HepG2 (cell line): ENCODE measurements around the gene VIT. TPM values are rescaled to one million over a fixed set of nuclear protein-coding genes. Genes with fewer than 3 reads are reported as not detected.

Experiments
- ATAC-seq: fragments of 200-7000 bp; cut with Tn5 transposase; 3 replicates; pipeline ENCODE4 v1.9.1; 2020; ENCODE audit warnings: mild to moderate bottlenecking, moderate library complexity
- BruUV-seq: library from RNA; stranded (reverse); fragments of 400-500 nt; replicated peaks from 2 replicates; lab custom pipeline; 2021; lab: Mats Ljungman, UMichigan
- CTCF ChIA-PET: fragments of 300-600 bp; formaldehyde crosslinking; extraction: SDS; loops from one replicate; lab custom pipeline; 2021; ENCODE audit warnings: low total read pairs, inconsistent platforms, low intra/inter-chr PET ratio; lab: Yijun Ruan, JAX
- POLR2A ChIA-PET: fragments of 350-600 bp; sonication (Branson Sonifier 250); formaldehyde crosslinking; loops from one replicate; lab custom pipeline; 2020; ENCODE audit warnings: antibody characterized with exemption, inconsistent platforms; lab: Yijun Ruan, JAX
- DNase-seq: peaks from one replicate; pipeline ENCODE4 v3.0.0-alpha.2; 2015; ENCODE audit warnings: low spot score
- FAIRE-seq: peaks from 3 replicates; lab custom pipeline; 2011; peaks lifted over from hg19 to GRCh38; lab: Jason Lieb, UNC
- H2AFZ ChIP-seq: one replicate; pipeline ENCODE4 v1.6.1; 2011; ENCODE audit warnings: low read length, inconsistent platforms
- H3K27ac ChIP-seq: fragments of 300-600 bp; 3 replicates; pipeline ENCODE4 v1.8.0; 2011; ENCODE audit warnings: mixed run types, mild to moderate bottlenecking, mixed read lengths, low read length, inconsistent platforms; ENCODE audit not compliant: insufficient read depth; ENCODE audit errors: extremely low read length
- H3K27me3 ChIP-seq, 2 experiments: fragments of 200-600 bp in 1 of 2; 2 replicates in 1 of 2; 3 replicates in 1 of 2; pipeline versions ENCODE4 v1.6.0 to v1.8.0; 2011; ENCODE audit warnings: low read length in 2 of 2, mild to moderate bottlenecking in 2 of 2, moderate library complexity in 2 of 2, inconsistent platforms in 1 of 2; ENCODE audit not compliant: insufficient read depth in 2 of 2, control insufficient read depth in 1 of 2
- H3K36me3 ChIP-seq, 2 experiments: fragments of 200-600 bp in 1 of 2; replicated peaks in 1 of 2; 2 replicates in 1 of 2; 3 replicates in 1 of 2; pipeline versions ENCODE4 v1.5.1 to v1.8.0; 2011; ENCODE audit warnings: low read length in 2 of 2, inconsistent platforms in 1 of 2; ENCODE audit not compliant: insufficient read depth in 2 of 2, control insufficient read depth in 1 of 2
- H3K4me1 ChIP-seq: 2 replicates; pipeline ENCODE4 v1.5.1; 2012; ENCODE audit warnings: low read length, inconsistent platforms; ENCODE audit not compliant: insufficient read depth
- H3K4me2 ChIP-seq: 2 replicates; pipeline ENCODE4 v1.6.0; 2011; ENCODE audit warnings: low read depth, low read length, inconsistent platforms
- H3K4me3 ChIP-seq, 3 experiments: fragments of 200-600 bp in 1 of 3; sonication (generic), shearing (Covaris generic) in 1 of 3; replicated peaks in 1 of 3; 2 replicates each; pipeline ENCODE4 v1.5.1; 2011 to 2016; ENCODE audit warnings: low read length in 3 of 3, inconsistent platforms in 2 of 3, low read depth in 2 of 3, mild to moderate bottlenecking in 2 of 3, control low read depth in 1 of 3, mixed read lengths in 1 of 3; ENCODE audit not compliant: insufficient read depth in 1 of 3
- H3K79me2 ChIP-seq: one replicate; pipeline ENCODE4 v1.6.1; 2011; ENCODE audit warnings: low read length, inconsistent platforms; ENCODE audit not compliant: insufficient read depth
- H3K9ac ChIP-seq: 2 replicates; pipeline ENCODE4 v1.6.0; 2011; ENCODE audit warnings: mild to moderate bottlenecking, low read depth, low read length, inconsistent platforms; ENCODE audit not compliant: insufficient read depth
- H3K9me3 ChIP-seq: 2 replicates; pipeline ENCODE4 v1.5.1; 2012; ENCODE audit warnings: mild to moderate bottlenecking, low read length
- H4K20me1 ChIP-seq: 2 replicates; pipeline ENCODE4 v1.6.0; 2011; ENCODE audit warnings: inconsistent platforms, mild to moderate bottlenecking, low read length, moderate library complexity; ENCODE audit not compliant: insufficient read depth
- ATM ChIP-seq: fragments of 450-650 bp; IDR thresholded peaks from 2 replicates; pipeline ENCODE4 v1.7.1; 2017; ENCODE audit warnings: mild to moderate bottlenecking, borderline replicate concordance
- EP300 ChIP-seq, 3 experiments: sonication (generic) in 1 of 3; formaldehyde crosslinking in 1 of 3; IDR thresholded peaks; 2 replicates each; pipeline versions ENCODE4 v1.5.1 to v1.6.1; 2011 to 2020; ENCODE audit warnings: low read depth in 2 of 3, low read length in 2 of 3, borderline replicate concordance in 1 of 3, improper control_type of control experiment in 1 of 3, mild to moderate bottlenecking in 1 of 3, missing genetic modification reagents in 1 of 3, moderate library complexity in 1 of 3
- FOXA3 ChIP-seq: IDR thresholded peaks from 2 replicates; pipeline ENCODE4 v1.6.1; 2016; ENCODE audit warnings: missing genetic modification reagents, missing compliant biosample characterization
- HNRNPK ChIP-seq: fragments of 200-400 bp; formaldehyde crosslinking; IDR thresholded peaks from 2 replicates; pipeline ENCODE4 v1.6.1; 2018; ENCODE audit warnings: low read length, low read depth, moderate library complexity, mild to moderate bottlenecking; ENCODE audit not compliant: poor library complexity, severe bottlenecking
- KDM3A ChIP-seq: IDR thresholded peaks from 2 replicates; pipeline ENCODE4 v1.6.1; 2018; ENCODE audit warnings: low read depth, missing compliant biosample characterization
- NKX3-1 ChIP-seq: sonication (generic); formaldehyde crosslinking; IDR thresholded peaks from 2 replicates; pipeline ENCODE4 v1.5.0; 2020; ENCODE audit warnings: missing genetic modification reagents
- RFX1 ChIP-seq: fragments of 450-650 bp; IDR thresholded peaks from 2 replicates; pipeline ENCODE4 v1.6.1; 2017
- YEATS4 ChIP-seq: sonication (generic); formaldehyde crosslinking; IDR thresholded peaks from 2 replicates; pipeline ENCODE4 v1.4.0; 2020; ENCODE audit warnings: missing genetic modification reagents, borderline replicate concordance
- ZNF335 ChIP-seq: sonication (generic); formaldehyde crosslinking; IDR thresholded peaks from 2 replicates; pipeline ENCODE4 v1.4.0; 2020; ENCODE audit warnings: missing genetic modification reagents
- ZNF567 ChIP-seq: sonication (generic); formaldehyde crosslinking; IDR thresholded peaks from 2 replicates; pipeline ENCODE4 v1.8.1; 2023; ENCODE audit warnings: mild to moderate bottlenecking, missing genetic modification reagents, borderline replicate concordance
- ZNF660 ChIP-seq: sonication (generic); formaldehyde crosslinking; IDR thresholded peaks from 2 replicates; pipeline ENCODE4 v1.5.1; 2020; ENCODE audit warnings: mild to moderate bottlenecking, low read depth, missing genetic modification reagents, borderline replicate concordance
- WGBS: methylation state at CpG from one replicate; pipeline ENCODE4 v1.1.6; 2017; ENCODE audit warnings: low lambda C conversion rate; 5-methylcytosine and 5-hydroxymethylcytosine counted together
- in situ Hi-C: cut with HindIII; loops from 2 replicates; pipeline ENCODE4 v1.10.0; 2017; ENCODE audit warnings: low pct_unique_long_range_greater_than_20kb; ENCODE audit not compliant: extremely low pct_ligation_motif_present
- intact Hi-C: fragments of 100-400 bp; cut with micrococcal nuclease; formaldehyde crosslinking; loops from one replicate; pipeline ENCODE4 v1.10.0; 2022; ENCODE audit not compliant: unreplicated experiment
- polyA plus RNA-seq, 8 experiments: library from polyadenylated mRNA; depleted of rRNA in 3 of 8; stranded (reverse) in 7 of 8; unstranded in 1 of 8; fragments of >200 nt; fragmentation: Illumina TruSeq in 4 of 8; extraction: Trizol in 4 of 8; gene quantifications; 2 replicates each; pipeline versions ENCODE4 v1.2.1 to v1.2.3, GENCODE V29; 2011 to 2016; ENCODE audit warnings: low read depth in 4 of 8, missing spikeins in 1 of 8, mixed read lengths in 1 of 8; ENCODE audit not compliant: insufficient read depth in 1 of 8
- total RNA-seq, 5 experiments: library from RNA; depleted of rRNA; stranded (reverse); fragments of >200 nt; fragmentation: Illumina TruSeq; extraction: Trizol; gene quantifications; 2 replicates each; pipeline ENCODE4 v1.2.3, GENCODE V29; 2016; ENCODE audit warnings: low read depth in 1 of 5
- TF ChIP-seq, protein P1 (sequence below): sonication (generic); formaldehyde crosslinking; conservative IDR thresholded peaks from 2 replicates; pipeline ENCODE4 v1.4.0; 2020; ENCODE audit warnings: missing genetic modification reagents
- TF ChIP-seq, protein P2 (sequence below): sonication (generic); formaldehyde crosslinking; IDR thresholded peaks from 2 replicates; pipeline ENCODE4 v1.5.1; 2020; ENCODE audit warnings: mild to moderate bottlenecking, missing genetic modification reagents, borderline replicate concordance
- TF ChIP-seq, protein P3 (sequence below): sonication (generic); formaldehyde crosslinking; IDR thresholded peaks from 2 replicates; pipeline ENCODE4 v1.9.0; 2021; ENCODE audit warnings: missing genetic modification reagents, borderline replicate concordance

The VIT gene
- total and polyA plus RNA-seq, 2 of the 13 experiments (the other 11 are each of a cell fraction or from before 2014, with no cell fraction given), result not detected

DNA sequence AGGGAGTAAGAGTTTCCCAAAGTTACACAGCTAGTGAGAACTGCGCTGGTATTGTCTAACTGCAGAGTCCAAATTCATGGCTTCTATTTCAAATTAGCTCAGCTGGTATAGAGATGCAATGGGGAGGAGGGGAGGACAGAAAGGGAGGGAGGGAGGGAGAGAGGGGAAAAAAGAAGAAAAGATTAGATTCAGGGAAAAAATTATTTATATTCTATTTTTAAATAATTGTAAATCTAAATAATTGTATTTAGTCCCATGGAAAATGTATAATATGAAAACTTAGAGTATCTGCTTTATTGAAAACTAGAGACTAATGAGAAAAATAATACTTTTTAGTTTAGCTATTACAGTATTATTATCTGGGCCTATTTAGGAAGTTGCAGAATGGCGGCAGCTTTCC is 37.3 kb upstream of the VIT start:
- Histone ChIP-seq H4K20me1 (no peaks in the 10 kb centered on the region), H3K36me3 (no peaks in the 10 kb centered on the region), H2AFZ (no peak overlapping the region), H3K4me2 (no peak overlapping the region), H3K27me3 (no peaks in the 10 kb centered on the region), H3K9ac (no peak overlapping the region), H3K79me2 (no peaks in the 10 kb centered on the region), H3K9me3 (no peaks in the 10 kb centered on the region), H3K27ac (peak overlapping the region; percentile 70), H3K4me1 (peaks cover 77% of the 10 kb centered on the region), H3K4me3 (no peak overlapping the region)
- ATAC-seq (no peak), FAIRE-seq (no peak), DNase-seq (no peak)
- ChIA-PET CTCF (no interaction called here), POLR2A (interaction anchor here (1.3 to 3.4 kb wide), 2 partner anchors 9 to 306 kb away, joined by 3 to 19 read pairs; no protein-coding TSS in a partner anchor)
- BruUV-seq, result no TSS peak
- WGBS, result 98% methylated on average over 2 of the region's 2 CpGs
- intact Hi-C loops (no loop called here), in situ Hi-C loops (no loop called here)
- TF ChIP-seq HNRNPK (peak; percentile 76), ZNF335 (no peak), KDM3A (no peak)

DNA sequence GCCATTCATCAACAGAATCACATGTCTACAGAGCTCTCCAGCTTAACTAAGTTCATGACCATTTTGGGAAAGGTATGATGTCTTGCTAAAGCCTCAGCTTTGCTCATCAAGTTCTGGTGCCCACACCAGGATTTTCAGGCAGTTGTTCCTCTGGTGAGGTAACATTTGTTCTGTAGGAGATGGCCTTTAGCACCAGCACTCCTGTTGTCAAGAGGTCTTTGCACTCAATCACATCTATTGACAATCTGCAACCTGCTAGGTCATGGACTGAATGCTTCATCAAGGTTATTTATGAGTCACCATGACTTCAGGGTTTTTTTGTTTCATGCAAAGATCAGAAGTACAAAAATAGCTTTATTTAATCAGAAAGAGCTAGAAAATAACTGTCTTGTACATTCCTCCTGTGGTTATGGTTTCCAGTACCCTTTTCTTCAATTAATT is 36.6 kb upstream of the VIT start:
- Histone ChIP-seq H3K4me1 (peaks cover 71% of the 10 kb centered on the region), H3K27me3 (no peaks in the 10 kb centered on the region), H3K9me3 (no peaks in the 10 kb centered on the region), H3K36me3 (no peaks in the 10 kb centered on the region), H2AFZ (no peak overlapping the region), H3K4me3 (no peak overlapping the region; a peak in 1 of 6 replicates), H3K79me2 (no peaks in the 10 kb centered on the region), H3K4me2 (peak overlapping the region; percentile 18), H4K20me1 (no peaks in the 10 kb centered on the region), H3K9ac (peak overlapping the region; percentile 41), H3K27ac (peak overlapping the region; percentile 70)
- BruUV-seq, result no TSS peak
- ChIA-PET CTCF (no interaction called here), POLR2A (interaction anchor here (0.7 to 3.4 kb wide), 3 partner anchors 10 to 307 kb away, joined by 3 to 19 read pairs (median 3); partner anchors contain the start of gene FEZ2)
- in situ Hi-C loops, result loop anchor here (5.0 to 10.0 kb wide), 3 partner anchors 63 to 308 kb away; partner anchors contain the start of gene FEZ2
- intact Hi-C loops, result loop anchor here (5.0 kb wide), 3 partner anchors 113 to 203 kb away; no protein-coding TSS in a partner anchor
- DNase-seq, result peak; percentile 95
- no peak for FAIRE-seq
- ATAC-seq, result peak; percentile 90
- TF ChIP-seq, protein P1, sequence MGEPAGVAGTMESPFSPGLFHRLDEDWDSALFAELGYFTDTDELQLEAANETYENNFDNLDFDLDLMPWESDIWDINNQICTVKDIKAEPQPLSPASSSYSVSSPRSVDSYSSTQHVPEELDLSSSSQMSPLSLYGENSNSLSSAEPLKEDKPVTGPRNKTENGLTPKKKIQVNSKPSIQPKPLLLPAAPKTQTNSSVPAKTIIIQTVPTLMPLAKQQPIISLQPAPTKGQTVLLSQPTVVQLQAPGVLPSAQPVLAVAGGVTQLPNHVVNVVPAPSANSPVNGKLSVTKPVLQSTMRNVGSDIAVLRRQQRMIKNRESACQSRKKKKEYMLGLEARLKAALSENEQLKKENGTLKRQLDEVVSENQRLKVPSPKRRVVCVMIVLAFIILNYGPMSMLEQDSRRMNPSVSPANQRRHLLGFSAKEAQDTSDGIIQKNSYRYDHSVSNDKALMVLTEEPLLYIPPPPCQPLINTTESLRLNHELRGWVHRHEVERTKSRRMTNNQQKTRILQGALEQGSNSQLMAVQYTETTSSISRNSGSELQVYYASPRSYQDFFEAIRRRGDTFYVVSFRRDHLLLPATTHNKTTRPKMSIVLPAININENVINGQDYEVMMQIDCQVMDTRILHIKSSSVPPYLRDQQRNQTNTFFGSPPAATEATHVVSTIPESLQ (CRISPR knock-in tag), result no peak
- TF ChIP-seq ZNF567 (CRISPR knock-in tag) (no peak), ZNF660 (CRISPR knock-in tag) (no peak), FOXA3 (CRISPR knock-in tag) (peak; percentile 95), ATM (no peak), NKX3-1 (no peak), RFX1 (no peak), EP300 (IDR thresholded peaks at IDR 0.05; ENCODE audit: low read depth in 2 of 2, low read length in 2 of 2) (peak in 1 of 2 experiments; percentile 93; a peak in 3 of 4 replicates), EP300 (CRISPR knock-in tag; IDR thresholded peaks at IDR 0.05; ENCODE audit: borderline replicate concordance) (peak; percentile 90), YEATS4 (CRISPR knock-in tag) (no peak)
- TF ChIP-seq, protein P2, sequence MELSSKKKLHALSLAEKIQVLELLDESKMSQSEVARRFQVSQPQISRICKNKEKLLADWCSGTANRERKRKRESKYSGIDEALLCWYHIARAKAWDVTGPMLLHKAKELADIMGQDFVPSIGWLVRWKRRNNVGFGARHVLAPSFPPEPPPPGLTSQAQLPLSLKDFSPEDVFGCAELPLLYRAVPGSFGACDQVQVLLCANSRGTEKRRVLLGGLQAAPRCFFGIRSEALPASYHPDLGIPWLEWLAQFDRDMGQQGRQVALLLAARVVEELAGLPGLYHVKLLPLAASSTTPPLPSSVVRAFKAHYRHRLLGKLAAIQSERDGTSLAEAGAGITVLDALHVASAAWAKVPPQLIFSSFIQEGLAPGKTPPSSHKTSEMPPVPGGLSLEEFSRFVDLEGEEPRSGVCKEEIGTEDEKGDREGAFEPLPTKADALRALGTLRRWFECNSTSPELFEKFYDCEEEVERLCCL (CRISPR knock-in tag), result no peak
- TF ChIP-seq, protein P3, sequence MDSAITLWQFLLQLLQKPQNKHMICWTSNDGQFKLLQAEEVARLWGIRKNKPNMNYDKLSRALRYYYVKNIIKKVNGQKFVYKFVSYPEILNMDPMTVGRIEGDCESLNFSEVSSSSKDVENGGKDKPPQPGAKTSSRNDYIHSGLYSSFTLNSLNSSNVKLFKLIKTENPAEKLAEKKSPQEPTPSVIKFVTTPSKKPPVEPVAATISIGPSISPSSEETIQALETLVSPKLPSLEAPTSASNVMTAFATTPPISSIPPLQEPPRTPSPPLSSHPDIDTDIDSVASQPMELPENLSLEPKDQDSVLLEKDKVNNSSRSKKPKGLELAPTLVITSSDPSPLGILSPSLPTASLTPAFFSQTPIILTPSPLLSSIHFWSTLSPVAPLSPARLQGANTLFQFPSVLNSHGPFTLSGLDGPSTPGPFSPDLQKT (CRISPR knock-in tag), result no peak
